OCI-M1 (cell line): ENCODE results near the gene CD24.
"Not testable (repeated sequence)": the region's sequence is repeated elsewhere in the genome, so short reads cannot be mapped to it uniquely, and the experiment has no call there.

Experiments
- DNase-seq: peaks from one replicate; lab custom pipeline; 2025; lab: John Stamatoyannopoulos, UW

Gene CD24

GRCh38 chr6:106974336-106974998 is at the start of gene CD24:
Gene CD24 (minus strand): TSS chr6:106974729. CDS start chr6:106974646, 83 bp downstream.
- DNase-seq: peak; percentile 84

- no peak for DNase-seq
These were observed 47.1 kb upstream of the CD24 start for GRCh38 chr6:107021446-107022185.

DNA sequence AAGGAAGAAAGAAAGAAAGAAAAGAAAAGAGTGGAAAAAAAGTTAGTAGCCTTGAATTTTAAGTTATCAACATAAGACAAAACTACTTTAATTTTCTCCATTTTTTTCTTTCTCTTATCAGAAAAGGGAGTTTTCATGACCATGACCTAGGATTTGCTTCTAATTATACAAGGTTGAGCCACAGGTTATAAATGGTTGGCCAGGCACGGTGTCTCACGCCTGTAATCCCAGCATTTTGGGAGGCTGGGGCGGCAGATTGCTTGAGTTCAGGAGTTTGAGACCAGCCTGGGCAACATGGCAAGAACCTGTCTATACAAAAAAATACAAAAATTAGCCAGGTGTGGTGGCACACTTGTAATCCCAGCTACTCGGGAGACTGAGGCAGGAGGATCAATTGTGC is 45.7 kb upstream of the CD24 start:
- peak; percentile 42 for DNase-seq

GRCh38 chr6:107019628-107020027 is 45.1 kb upstream of the CD24 start:
- DNase-seq: not testable (repeated sequence)

- DNase-seq: no peak
These were observed 44.5 kb upstream of the CD24 start for GRCh38 chr6:107019047-107019446.

GRCh38 chr6:107009499-107009898 is 35.0 kb upstream of the CD24 start:
- no peak for DNase-seq

- DNase-seq: peak; percentile 88
These were observed 23.0 kb upstream of the CD24 start for GRCh38 chr6:106997392-106998158.

DNA sequence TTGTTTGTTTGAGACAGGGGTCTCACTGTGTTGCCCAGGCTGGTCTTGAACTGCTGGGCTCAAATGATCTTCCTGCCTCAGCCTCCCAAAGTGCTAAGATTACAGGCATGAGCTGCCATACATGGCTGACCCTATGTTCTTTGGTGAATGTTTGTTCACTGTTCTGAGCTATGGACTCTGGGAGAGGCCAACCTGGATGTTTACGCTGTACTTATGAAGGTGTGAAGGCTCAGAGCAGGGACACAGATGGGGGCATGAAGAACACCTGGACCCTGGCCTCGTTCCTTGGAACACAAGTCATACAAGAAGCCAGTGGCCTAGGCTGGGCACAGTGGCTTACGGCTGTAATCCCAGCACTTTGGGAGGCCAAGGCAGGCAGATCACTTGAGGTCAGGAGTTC is 21.1 kb upstream of the CD24 start:
- DNase-seq: no peak

- not testable (repeated sequence) for DNase-seq
These were observed 15.2 kb upstream of the CD24 start for GRCh38 chr6:106989737-106990136.

DNA sequence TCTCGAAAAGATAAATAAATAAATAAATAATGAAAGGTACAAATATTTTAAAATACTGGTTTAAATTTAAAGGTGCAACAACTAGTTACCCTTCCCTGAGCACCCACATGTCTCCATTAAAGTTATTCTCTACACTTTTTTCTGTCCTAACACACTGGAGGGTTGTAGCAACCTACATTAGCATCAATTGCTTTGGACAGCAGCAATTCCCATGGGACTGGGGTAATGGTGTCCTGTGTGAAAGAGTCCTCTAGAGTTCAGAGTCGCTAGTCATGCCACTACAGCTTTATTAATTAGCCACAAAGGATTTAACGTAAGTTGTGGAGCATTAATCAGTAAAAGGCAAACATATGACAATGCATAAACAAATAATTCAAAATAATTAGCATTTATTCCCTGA is 14.1 kb upstream of the CD24 start:
- DNase-seq: no peak

- DNase-seq: no peak
These were observed 7.4 kb upstream of the CD24 start for GRCh38 chr6:106981926-106982325.

- DNase-seq: no peak
These were observed 6.4 kb upstream of the CD24 start for GRCh38 chr6:106980926-106981325.

GRCh38 chr6:106979435-106979884 is 4.9 kb upstream of the CD24 start:
- peak; percentile 95 for DNase-seq

DNA sequence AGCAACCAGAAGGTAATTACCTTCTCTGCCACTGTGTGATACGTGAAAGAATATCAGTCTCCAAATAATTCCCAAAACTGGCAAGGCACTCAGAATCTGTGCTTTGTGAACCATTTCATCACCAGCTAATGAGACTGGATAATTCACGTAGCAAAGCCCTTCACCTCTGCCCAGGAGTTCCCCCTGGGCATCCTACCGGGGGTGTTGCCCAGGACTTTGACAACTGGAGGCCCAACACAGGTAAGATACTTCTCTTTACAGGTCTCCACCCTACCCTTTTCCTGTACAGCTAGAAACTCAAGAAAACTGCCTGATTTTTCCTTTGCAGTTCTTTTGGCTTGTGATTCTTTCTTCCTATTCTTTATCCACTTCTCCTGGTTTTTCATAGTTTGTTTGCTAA is 2.7 kb upstream of the CD24 start:
- DNase-seq: no peak

DNA sequence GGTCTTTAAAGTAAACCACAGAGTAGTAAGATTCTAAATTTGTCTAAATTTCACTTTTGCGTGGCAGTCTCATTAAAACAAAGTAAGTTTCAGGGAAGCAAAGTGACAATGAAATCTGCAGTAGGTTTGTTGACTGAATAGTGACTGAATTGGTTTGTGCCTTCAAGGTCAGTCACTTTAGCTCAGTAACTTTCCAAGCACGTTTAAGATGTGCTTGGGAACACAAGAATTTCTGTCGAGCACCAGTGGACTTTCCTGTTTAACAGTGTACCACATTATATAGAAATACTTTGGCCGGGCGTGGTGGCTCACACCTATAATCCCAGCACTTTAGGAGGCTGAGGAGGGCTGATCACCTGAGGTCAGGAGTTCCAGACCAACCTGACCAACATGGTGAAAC is 1.7 kb upstream of the CD24 start:
- peak; percentile 28 for DNase-seq

GRCh38 chr6:106975738-106976064 is 1.2 kb upstream of the CD24 start:
- DNase-seq: peak; percentile 68

- DNase-seq: peak; percentile 87
These were observed 639 bp upstream of the CD24 start for GRCh38 chr6:106974999-106975737.

DNA sequence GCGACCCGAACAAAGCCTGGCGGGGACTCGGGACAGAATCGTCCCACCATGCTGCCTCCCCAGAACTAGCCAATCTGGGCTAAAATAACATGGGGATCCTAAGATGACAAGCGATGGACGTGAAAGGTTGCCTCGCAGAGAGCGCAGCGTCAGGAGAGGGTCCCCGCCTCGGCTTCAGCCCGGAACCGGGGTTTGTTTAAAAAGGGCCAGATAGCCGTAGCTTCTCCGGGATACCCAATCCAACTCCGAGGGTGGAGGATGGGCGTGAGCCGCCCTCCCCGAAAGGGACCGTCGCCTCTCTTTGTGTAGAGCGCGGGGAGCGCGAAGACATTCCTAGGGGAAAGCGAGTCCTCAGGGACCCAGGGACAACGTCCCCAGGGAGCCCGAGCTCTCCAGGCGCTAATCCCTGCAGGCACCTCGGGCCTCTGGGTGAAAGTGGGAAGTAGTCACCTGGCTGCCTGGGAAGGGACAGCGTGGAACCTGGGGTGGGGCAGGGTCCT is 643 bp downstream of the CD24 start:
- DNase-seq: peak; percentile 60

DNA sequence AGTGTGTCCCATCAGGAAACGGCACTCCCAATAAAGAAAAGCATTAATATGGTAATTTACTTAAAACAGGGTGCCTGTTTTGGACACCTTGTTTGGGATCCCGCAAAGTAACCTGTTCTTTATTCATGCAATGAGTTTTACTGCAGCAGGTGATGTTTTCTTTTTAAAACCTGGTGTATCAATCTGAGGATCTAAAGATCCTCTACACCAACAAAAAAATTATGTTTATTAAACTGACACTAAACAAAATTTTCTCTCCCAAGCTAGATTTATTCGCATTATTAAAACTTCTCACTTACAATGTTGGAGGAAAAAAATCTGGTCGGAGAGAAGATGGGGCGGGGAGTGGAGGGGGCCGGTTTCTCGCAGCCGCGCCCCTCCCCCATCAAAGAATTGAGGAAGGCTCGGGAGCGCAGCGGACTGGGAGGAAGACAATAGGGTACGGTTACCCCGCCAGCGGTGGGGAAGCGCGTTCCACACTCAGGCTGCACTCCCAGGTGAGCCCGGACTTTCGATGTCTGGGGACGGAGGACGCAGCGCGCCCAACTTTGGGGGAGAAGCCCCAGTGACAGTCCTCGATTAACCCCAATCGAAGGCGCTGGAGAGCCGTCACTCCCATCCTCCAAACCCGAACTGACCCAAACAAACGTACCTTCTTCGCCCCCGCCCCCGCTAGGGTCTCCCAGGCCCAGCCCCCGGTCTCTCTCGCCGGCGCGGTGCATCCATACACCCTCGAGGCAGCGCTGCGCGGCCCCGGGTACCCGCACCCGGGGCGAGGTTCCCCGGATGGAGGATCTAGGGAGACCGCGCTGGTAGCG is 1.3 kb downstream of the CD24 start:
- peak; percentile 58 for DNase-seq

DNA sequence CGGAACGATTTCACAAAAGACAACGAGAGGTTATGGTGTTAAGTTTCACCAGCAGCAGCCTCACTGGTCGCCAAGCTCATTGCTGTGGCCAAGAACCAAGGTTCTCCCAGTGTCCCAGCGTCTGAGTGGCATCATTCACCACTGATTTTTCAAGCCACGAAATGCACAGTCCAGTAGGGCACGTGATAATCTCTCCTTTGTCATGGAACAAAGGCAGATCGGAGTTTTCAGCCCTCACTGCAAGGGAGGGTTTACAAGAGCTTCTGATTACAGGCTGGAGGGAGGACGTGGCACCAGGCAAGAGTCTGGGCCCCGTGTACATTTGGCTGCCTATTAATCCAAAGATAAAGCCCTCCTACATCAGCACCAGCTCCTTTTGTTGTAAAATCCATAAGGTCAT is 2.0 kb downstream of the CD24 start:
- DNase-seq: peak; percentile 76

- DNase-seq: not testable (repeated sequence)
These were observed 3.8 kb downstream of the CD24 start for GRCh38 chr6:106970769-106971168.
